HG03469 (cell line): ENCODE results near the gene BCL2.

ENCODE experiments used
- ATAC-seq: cut with Tn5 transposase; IDR thresholded peaks from one replicate; pipeline ENCODE4 v1.9.1; 2021; ENCODE audit warnings: mild to moderate bottlenecking, moderate library complexity, moderate number of reproducible peaks; ENCODE audit not compliant: unreplicated experiment

The BCL2 gene

GRCh38 chr18:63162271-63163014 lies 157.1 kb downstream of the BCL2 start:
- ATAC-seq, result no peak

- ATAC-seq, result peak; percentile 60
Measured at GRCh38 chr18:63161761-63162195, 157.8 kb downstream of the BCL2 start.

DNA sequence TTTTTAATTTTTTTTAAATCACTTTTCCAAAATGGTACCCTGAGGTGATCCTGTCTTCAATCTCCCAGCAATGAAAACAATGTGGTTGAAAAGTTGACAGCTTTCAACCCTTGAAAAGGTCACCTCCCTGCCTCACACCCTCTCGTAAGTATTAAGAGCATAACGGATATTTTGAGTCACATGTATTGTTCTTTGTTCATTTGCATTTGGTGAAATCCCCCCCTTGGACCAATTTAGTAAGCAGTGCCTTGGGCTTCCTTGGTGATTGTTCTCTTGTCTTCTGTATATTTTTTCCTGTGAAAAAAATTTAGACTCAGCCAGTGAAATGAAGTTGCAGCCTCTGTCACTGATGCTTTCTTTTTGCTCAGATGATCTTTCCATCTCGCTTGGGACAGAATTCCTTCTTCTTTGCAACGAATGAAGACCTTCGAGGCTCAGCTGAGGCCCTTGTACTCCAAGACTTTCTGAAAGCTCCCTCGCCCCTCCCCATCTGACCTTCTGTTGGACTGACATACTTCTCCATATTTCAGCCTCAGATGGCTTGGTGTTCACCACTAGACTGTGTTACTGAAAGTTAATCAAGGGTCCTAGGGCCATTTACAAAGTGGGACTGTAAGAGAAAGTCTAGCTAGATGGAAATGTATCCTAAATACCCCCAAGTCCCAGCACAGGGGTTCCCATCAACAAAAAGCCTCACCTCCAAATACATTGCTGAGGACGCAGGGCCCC lies 158.4 kb downstream of the BCL2 start:
- peak; percentile 17 for ATAC-seq

DNA sequence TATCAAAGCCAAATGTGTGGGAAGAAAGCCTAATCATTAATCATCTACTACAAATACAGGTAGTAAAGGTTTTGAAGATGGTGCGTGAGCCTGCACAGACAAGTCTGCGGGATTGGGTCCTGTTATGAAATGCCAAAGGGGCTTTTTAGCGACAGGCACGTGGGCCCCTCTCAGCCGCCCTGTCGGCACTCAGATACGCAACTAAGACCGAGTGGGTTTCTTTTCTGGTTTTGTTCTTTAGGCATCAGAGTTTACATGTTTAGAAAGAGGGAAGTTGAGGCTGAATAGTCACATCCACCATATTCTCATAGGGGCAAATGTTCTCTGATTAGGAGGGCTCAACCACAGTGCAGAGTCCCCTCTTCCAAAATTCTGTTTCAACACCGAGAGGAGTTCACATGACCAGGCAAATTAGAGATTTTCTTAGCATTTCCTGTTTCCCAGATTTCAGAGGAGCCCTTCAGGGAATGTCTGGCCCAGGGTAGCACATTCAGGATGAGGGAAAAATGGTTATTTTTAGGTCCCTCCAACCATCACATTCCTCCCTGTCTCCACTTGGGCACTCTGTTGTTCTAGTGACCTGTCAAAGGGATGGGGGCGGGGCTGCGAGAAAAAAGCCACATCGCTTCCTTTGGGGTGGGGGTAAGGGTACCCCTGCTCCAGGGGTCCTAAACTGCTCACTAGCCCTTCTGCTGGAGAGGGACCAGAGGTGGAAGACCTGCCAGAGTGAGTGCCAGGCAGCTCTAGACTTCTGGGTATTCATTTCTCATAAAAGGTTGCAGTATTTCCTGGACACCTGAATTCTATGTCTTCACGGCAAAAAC lies 159.2 kb downstream of the BCL2 start:
- ATAC-seq, result no peak

- no peak for ATAC-seq
Measured at GRCh38 chr18:63159590-63159989, 160.0 kb downstream of the BCL2 start.

- peak; percentile 13 for ATAC-seq
Measured at GRCh38 chr18:63158676-63159291, 160.8 kb downstream of the BCL2 start.

GRCh38 chr18:63158012-63158631 lies 161.4 kb downstream of the BCL2 start:
- no peak for ATAC-seq

- no peak for ATAC-seq
Measured at GRCh38 chr18:63157293-63158011, 162.1 kb downstream of the BCL2 start.

GRCh38 chr18:63155910-63156773 lies 163.4 kb downstream of the BCL2 start:
- ATAC-seq, result no peak

DNA sequence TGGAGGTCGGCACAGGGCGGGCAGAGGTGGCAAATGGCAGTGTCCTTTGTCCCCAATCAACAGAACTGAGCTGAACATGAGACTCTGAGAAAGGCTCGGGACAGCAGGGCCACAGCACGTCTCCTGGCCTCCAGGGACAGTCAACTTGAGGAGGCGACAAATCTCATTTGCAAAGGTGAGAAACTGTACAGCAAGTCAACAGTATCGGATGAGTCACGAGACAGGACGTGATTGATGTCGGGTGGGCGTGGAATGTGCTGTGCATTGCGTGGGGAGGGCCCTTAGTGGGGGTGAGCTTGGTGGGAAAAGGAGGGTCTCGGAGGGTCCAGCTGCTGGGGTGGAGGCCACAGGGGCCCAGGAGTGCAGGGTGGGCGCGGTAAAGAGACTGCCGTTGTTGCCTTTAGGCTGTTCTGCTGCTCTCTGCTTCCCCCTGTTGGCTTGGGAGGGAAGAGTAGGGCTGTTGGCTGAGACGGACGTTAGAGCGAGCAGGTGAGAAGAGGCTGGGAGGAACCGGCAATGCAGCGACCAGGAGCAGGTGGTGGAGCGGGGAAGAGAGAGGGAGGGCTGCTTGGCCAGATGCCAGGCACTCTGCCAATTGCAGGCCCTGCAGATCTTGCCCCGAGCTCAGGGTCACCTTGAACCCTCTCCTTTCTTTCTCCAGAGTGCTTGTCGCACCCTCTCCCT lies 164.3 kb downstream of the BCL2 start:
- peak; percentile 30 for ATAC-seq

- no peak for ATAC-seq
Measured at GRCh38 chr18:63154350-63155152, 165.0 kb downstream of the BCL2 start.

DNA sequence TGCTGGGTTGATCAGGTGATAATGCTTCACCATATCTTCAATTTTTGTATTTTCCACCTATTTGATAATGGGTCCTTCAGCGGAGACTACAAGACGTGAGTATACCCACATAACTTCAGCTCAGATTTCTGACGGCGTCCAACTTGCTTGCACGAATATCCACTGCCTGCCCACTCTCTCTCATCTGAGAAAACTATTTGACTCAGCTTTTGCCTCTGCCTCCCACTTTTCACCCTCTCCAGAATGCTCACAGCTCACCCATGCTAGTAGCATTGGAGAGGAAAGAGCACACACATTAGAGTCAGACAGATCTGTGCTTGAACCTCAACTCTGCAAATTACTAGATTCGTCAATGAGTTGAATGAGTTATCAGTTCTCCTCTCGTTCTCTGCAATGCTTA lies 166.8 kb downstream of the BCL2 start:
- ATAC-seq, result peak; percentile 31

GRCh38 chr18:63152096-63152495 lies 167.5 kb downstream of the BCL2 start:
- no peak for ATAC-seq

GRCh38 chr18:63151539-63151938 lies 168.0 kb downstream of the BCL2 start:
- ATAC-seq, result no peak

DNA sequence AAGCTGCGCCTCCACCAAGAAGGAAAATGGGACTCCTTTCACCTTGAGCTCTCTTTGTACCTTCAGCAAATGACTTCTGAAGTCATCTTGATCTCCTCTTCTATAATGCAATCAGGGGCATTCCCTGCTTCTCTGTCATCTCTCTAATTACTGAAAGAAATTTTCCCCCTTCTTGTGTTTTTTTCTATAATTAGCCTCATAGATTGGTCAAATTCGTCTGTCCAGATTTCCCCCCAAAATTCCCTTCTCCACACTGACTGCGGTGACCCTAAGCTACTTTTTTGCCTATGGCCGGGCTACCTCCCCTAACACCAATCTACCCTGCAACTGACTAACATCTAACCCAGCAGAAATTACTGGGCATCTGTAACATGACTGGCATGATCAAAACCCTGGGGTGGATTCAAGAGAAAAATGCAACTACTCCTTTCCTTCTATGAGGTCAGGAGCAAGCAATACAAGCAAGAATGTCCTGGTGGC lies 168.6 kb downstream of the BCL2 start:
- ATAC-seq, result no peak

GRCh38 chr18:63150326-63150725 lies 169.2 kb downstream of the BCL2 start:
- no peak for ATAC-seq

DNA sequence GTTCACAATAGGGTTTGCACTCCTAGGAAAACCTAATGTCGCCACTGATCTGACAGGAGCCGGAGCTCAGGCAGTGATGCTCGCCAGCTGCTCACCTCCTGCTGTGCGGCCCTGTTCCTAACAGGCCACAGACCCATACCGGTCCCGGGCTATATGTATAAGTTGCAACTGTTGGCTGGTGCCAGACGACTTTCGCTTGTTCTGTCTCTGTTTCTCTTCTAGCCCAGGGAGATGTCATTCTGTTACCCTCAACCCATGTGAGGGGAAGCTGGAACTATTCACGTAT lies 170.3 kb downstream of the BCL2 start:
- no peak for ATAC-seq
